ENCODE measurements around the gene CLIC4. TPM values are rescaled to one million over a fixed set of nuclear protein-coding genes. Genes with fewer than 3 reads are reported as not detected.
A peak's percentile ranks its signal among the peaks of the same experiment; 100 is the strongest.
"Not testable (repeated sequence)": the region's sequence is repeated elsewhere in the genome, so short reads cannot be mapped to it uniquely, and the experiment has no call there.

The CLIC4 gene
- total and polyA plus RNA-seq, 4 experiments from 2014 or later: 0.62 to 3.8 (median 2.4) TPM

GRCh38 chr1:24702511-24703293, 42.5 kb upstream of the CLIC4 start:
- Histone ChIP-seq H3K27ac (ENCODE audit: low read depth, low read length) (no peak overlapping the region), H3K4me1 (ENCODE audit: insufficient read depth, low read length) (peaks cover 8% of the 10 kb centered on the region), H3K4me3 (ENCODE audit: low read length in 2 of 2) (no peak overlapping the region), H3K27me3 (ENCODE audit: insufficient read depth, low read length) (no peaks in the 10 kb centered on the region), H3K9me3 (ENCODE audit: control insufficient read depth in 1 of 2, low read length in 2 of 2) (no peaks in the 10 kb centered on the region), H3K36me3 (ENCODE audit: insufficient read depth, low read length) (no peaks in the 10 kb centered on the region)
- H3K36me3 Mint-ChIP-seq: no peaks in the 10 kb centered on the region
- peaks cover 0 to 2% of the 10 kb centered on the region in 2 donors for H3K27me3 Mint-ChIP-seq
- intact Hi-C loops (cut with micrococcal nuclease): no loop called here
- ChIA-PET CTCF (ENCODE audit: partially characterized antibody) (interaction anchor here (0.6 to 1.0 kb wide), 2 partner anchors 130 to 132 kb away, joined by 3 read pairs; no protein-coding TSS in a partner anchor), POLR2A (ENCODE audit: partially characterized antibody) (no interaction called here)
- peaks cover 6 to 9% (median 7%) of the 10 kb centered on the region in 4 donors for H3K4me1 Mint-ChIP-seq
- H3K27ac Mint-ChIP-seq: no peak overlapping the region
- H3K4me3 Mint-ChIP-seq: no peak overlapping the region
- no peaks in the 10 kb centered on the region for H3K9me3 Mint-ChIP-seq
- DNase-seq: no peak

DNA sequence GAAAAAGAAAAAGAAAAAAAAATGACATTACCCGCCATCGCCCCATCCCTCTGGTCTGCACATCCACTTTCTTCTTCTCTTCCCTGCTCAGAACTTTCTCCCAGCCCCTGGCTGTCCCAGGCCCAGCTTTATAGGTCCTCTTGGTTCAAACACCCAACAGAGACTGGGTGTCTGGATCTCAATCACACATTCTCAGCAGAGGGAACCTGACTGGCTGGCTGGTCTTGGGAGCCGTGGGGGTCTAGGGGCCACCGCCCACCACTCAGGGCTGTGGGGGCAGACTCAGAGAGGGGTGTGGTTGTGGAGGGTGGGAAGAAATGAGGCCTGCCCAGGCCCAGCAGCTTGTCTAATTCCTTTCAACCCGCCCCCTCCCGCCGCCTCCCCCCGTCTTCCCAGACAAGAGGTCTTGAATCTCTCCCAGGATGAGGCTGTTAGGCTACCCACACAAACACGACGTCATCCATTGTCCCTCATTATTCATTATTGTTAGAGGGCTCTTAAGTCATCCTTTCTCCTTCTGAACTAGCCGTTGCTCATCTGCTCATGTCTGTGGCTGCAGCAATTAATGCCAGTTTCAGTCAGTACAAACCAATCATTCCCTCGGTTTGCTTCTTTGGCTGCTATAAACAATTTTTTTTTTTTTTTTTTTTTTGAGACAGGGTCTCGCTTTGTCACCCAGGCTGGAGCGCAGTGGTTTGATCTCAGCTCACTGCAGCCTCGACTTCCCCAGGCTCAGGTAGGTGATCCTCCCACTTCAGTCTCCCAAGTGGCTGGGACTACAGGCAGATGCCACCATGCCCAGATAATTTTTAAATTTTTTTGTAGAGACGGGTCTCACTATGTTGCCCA, 40.6 kb upstream of the CLIC4 start:
- H3K4me1 Mint-ChIP-seq: peaks cover 7 to 14% (median 10%) of the 10 kb centered on the region in 4 donors
- Histone ChIP-seq H3K27me3 (ENCODE audit: insufficient read depth, low read length) (no peaks in the 10 kb centered on the region), H3K36me3 (ENCODE audit: insufficient read depth, low read length) (no peaks in the 10 kb centered on the region), H3K4me3 (ENCODE audit: low read length in 2 of 2) (no peak overlapping the region), H3K4me1 (ENCODE audit: insufficient read depth, low read length) (peaks cover 10% of the 10 kb centered on the region), H3K27ac (ENCODE audit: low read depth, low read length) (no peak overlapping the region), H3K9me3 (ENCODE audit: control insufficient read depth in 1 of 2, low read length in 2 of 2) (no peaks in the 10 kb centered on the region)
- H3K27me3 Mint-ChIP-seq: peaks cover 0 to 2% of the 10 kb centered on the region in 2 donors
- no peaks in the 10 kb centered on the region for H3K36me3 Mint-ChIP-seq
- no peak for DNase-seq
- ChIA-PET POLR2A (ENCODE audit: partially characterized antibody) (interaction anchor here (0.8 to 1.4 kb wide), 2 partner anchors 8 to 80 kb away, joined by 4 to 5 read pairs; no protein-coding TSS in a partner anchor), CTCF (ENCODE audit: partially characterized antibody) (interaction anchor here (0.6 to 3.5 kb wide), 3 partner anchors 16 to 345 kb away, joined by 3 to 11 read pairs (median 3); no protein-coding TSS in a partner anchor)
- H3K27ac Mint-ChIP-seq: peak overlapping the region in 3 of 7 donors; percentile 4 to 80 (median 69)
- no peak overlapping the region for H3K4me3 Mint-ChIP-seq
- intact Hi-C loops (cut with micrococcal nuclease): no loop called here
- no peaks in the 10 kb centered on the region for H3K9me3 Mint-ChIP-seq

DNA sequence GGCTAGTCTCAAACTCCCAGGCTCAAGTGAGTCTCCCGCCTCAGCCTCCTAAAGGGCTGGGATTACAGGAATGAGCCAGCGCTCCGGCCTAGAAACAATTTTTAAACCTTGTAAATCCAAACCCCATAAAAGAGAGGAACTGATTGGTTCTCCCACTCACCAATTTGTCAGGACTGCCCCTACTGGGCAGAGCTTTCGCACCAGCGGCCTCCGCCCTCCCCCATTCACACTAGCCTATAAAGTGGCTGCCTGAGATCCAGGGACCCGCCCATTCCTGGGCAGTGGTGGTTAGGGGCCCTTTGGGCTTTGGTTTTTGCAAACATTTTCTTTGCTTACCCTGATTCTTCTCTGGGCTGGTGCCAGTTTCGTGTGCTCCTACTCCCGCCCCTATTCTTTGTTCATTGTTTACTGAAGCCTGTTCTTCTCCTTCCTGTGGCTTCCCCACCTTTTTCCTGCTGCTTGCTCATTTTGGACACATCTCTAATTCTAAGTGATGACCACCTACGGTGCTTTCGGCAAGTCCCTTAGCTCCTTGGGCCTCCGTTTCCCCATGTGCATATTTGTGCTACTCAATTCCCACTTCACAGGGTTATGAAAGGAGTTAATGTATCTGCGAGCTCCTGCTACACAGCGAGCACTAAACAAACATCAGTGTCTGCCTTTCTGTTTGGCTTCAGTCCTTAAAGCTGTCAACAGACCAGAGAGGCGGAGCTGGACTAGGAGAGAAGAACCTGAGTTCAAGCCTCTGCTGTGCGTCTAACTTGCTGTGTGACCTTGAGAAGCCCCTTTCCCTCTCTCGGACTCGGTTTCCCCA, 39.8 kb upstream of the CLIC4 start:
- Histone ChIP-seq H3K4me1 (ENCODE audit: insufficient read depth, low read length) (peaks cover 18% of the 10 kb centered on the region), H3K27me3 (ENCODE audit: insufficient read depth, low read length) (no peaks in the 10 kb centered on the region), H3K9me3 (ENCODE audit: control insufficient read depth in 1 of 2, low read length in 2 of 2) (no peaks in the 10 kb centered on the region), H3K4me3 (ENCODE audit: low read length in 2 of 2) (no peak overlapping the region), H3K36me3 (ENCODE audit: insufficient read depth, low read length) (no peaks in the 10 kb centered on the region), H3K27ac (ENCODE audit: low read depth, low read length) (no peak overlapping the region)
- Mint-ChIP-seq H3K9me3 (no peaks in the 10 kb centered on the region), H3K27ac (peak overlapping the region in 4 of 7 donors; percentile 60 to 80 (median 64)), H3K36me3 (no peaks in the 10 kb centered on the region), H3K4me1 (peaks cover 10 to 22% (median 16%) of the 10 kb centered on the region in 4 donors), H3K4me3 (peak overlapping the region in 5 of 8 donors; percentile 0 to 60 (median 7)), H3K27me3 (peaks cover 0 to 2% of the 10 kb centered on the region in 2 donors)
- POLR2A ChIA-PET (ENCODE audit: partially characterized antibody): interaction anchor here (0.8 to 1.4 kb wide), 2 partner anchors 9 to 79 kb away, joined by 4 to 5 read pairs; no protein-coding TSS in a partner anchor
- CTCF ChIA-PET (ENCODE audit: partially characterized antibody): interaction anchor here (0.6 to 3.5 kb wide), 4 partner anchors 16 to 344 kb away, joined by 3 to 11 read pairs (median 3); no protein-coding TSS in a partner anchor
- DNase-seq: peak in 4 of 5 donors; percentile 16 to 45 (median 28)
- intact Hi-C loops (cut with micrococcal nuclease): no loop called here

DNA sequence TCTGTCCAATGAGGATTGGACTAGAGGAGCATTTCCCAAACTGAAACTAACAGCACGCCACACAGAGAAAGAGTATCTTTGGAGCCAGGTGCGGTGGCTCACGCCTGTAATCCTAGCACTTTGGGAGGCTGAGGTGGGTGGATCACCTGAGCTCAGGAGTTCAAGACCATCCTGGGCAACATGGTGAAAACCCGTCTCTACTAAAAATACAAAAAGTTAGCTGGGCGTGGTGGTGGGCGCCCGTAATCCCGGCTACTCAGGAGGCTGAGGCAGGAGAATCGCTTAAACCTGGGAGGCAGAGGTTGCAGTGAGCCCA, 39.2 kb upstream of the CLIC4 start:
- H3K9me3 Mint-ChIP-seq; H3K4me3 Mint-ChIP-seq; H3K36me3 Mint-ChIP-seq; H3K9me3 ChIP-seq (ENCODE audit: control insufficient read depth in 1 of 2, low read length in 2 of 2); H3K4me3 ChIP-seq (ENCODE audit: low read length in 2 of 2); intact Hi-C loops (cut with micrococcal nuclease); H3K27ac ChIP-seq (ENCODE audit: low read depth, low read length); DNase-seq; H3K27me3 ChIP-seq (ENCODE audit: insufficient read depth, low read length); H3K36me3 ChIP-seq (ENCODE audit: insufficient read depth, low read length); H3K27me3 Mint-ChIP-seq: not testable (repeated sequence)
- peaks cover 18% of the 10 kb centered on the region for H3K4me1 ChIP-seq (ENCODE audit: insufficient read depth, low read length)
- Mint-ChIP-seq H3K27ac (peak overlapping the region in 1 of 7 donors; percentile 65), H3K4me1 (peaks cover 10 to 22% (median 16%) of the 10 kb centered on the region in 4 donors)
- POLR2A ChIA-PET (ENCODE audit: partially characterized antibody): interaction anchor here (1.4 kb wide), 1 partner anchor 10 kb away, joined by 5 read pairs; no protein-coding TSS in a partner anchor
- CTCF ChIA-PET (ENCODE audit: partially characterized antibody): interaction anchor here (1.0 to 3.5 kb wide), 2 partner anchors 17 to 125 kb away, joined by 3 to 11 read pairs; no protein-coding TSS in a partner anchor

DNA sequence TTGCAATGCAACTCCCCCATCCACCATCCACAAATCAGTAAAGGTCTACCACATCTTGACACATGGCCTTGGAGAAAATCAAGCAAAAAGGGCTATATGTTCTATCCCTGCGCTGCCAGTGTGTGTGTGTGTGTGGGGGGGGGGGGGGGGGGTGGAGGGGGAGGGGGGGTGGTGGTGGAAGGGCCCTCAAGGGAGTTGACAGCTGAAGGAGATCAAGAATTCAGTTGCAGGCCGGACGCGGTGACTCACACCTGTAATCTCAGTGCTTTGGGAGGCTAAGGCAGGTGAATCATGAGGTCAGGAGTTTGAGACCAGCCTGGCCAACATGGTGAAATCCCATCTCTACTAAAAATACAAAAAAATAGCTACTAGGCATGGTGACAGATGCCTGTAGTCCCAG, 37.6 kb upstream of the CLIC4 start:
- POLR2A ChIA-PET (ENCODE audit: partially characterized antibody): no interaction called here
- no peaks in the 10 kb centered on the region for H3K9me3 ChIP-seq (ENCODE audit: control insufficient read depth in 1 of 2, low read length in 2 of 2)
- H3K36me3 Mint-ChIP-seq: no peaks in the 10 kb centered on the region
- no peaks in the 10 kb centered on the region for H3K9me3 Mint-ChIP-seq
- intact Hi-C loops (cut with micrococcal nuclease): no loop called here
- H3K27me3 ChIP-seq (ENCODE audit: insufficient read depth, low read length): no peaks in the 10 kb centered on the region
- H3K4me3 Mint-ChIP-seq: no peak overlapping the region
- H3K27ac ChIP-seq (ENCODE audit: low read depth, low read length): no peak overlapping the region
- no peak overlapping the region for H3K27ac Mint-ChIP-seq
- H3K27me3 Mint-ChIP-seq: peaks cover 0 to 2% of the 10 kb centered on the region in 2 donors
- no peak for DNase-seq
- H3K36me3 ChIP-seq (ENCODE audit: insufficient read depth, low read length): no peaks in the 10 kb centered on the region
- peaks cover 10 to 22% (median 16%) of the 10 kb centered on the region in 4 donors for H3K4me1 Mint-ChIP-seq
- H3K4me3 ChIP-seq (ENCODE audit: low read length in 2 of 2): no peak overlapping the region
- CTCF ChIA-PET (ENCODE audit: partially characterized antibody): interaction anchor here (3.5 kb wide), 1 partner anchor 19 kb away, joined by 11 read pairs; no protein-coding TSS in a partner anchor
- peaks cover 18% of the 10 kb centered on the region for H3K4me1 ChIP-seq (ENCODE audit: insufficient read depth, low read length)

DNA sequence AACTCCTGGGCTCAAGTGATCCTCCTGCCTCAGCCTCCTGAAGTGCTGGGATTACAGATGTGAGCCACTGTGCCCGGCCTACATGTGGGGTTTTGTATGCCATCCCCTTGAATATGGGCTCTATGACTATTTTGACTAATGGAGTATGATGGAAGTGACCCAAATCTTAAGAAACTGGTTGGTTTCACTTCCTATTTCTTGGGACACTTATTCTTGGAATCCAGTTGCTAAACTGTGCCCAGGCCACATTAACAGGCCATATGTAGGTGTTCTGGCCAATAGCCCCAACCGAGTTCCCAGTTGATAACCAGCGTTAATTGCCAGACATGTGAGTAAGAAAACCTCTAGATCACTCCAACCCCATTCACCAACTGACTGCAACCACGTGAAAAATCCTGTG, 36.3 kb upstream of the CLIC4 start:
- H3K4me1 ChIP-seq (ENCODE audit: insufficient read depth, low read length): peaks cover 18% of the 10 kb centered on the region
- ChIA-PET POLR2A (ENCODE audit: partially characterized antibody) (no interaction called here), CTCF (ENCODE audit: partially characterized antibody) (no interaction called here)
- H3K4me3 ChIP-seq (ENCODE audit: low read length in 2 of 2): no peak overlapping the region
- no peaks in the 10 kb centered on the region for H3K36me3 Mint-ChIP-seq
- H3K4me3 Mint-ChIP-seq: no peak overlapping the region
- peaks cover 0 to 2% of the 10 kb centered on the region in 2 donors for H3K27me3 Mint-ChIP-seq
- intact Hi-C loops (cut with micrococcal nuclease): no loop called here
- no peak for DNase-seq
- peak overlapping the region in 2 of 7 donors; percentile 24 to 59 for H3K27ac Mint-ChIP-seq
- H3K9me3 Mint-ChIP-seq: no peaks in the 10 kb centered on the region
- H3K9me3 ChIP-seq (ENCODE audit: control insufficient read depth in 1 of 2, low read length in 2 of 2): no peaks in the 10 kb centered on the region
- H3K27ac ChIP-seq (ENCODE audit: low read depth, low read length): no peak overlapping the region
- H3K36me3 ChIP-seq (ENCODE audit: insufficient read depth, low read length): no peaks in the 10 kb centered on the region
- H3K27me3 ChIP-seq (ENCODE audit: insufficient read depth, low read length): no peaks in the 10 kb centered on the region
- peaks cover 10 to 22% (median 16%) of the 10 kb centered on the region in 4 donors for H3K4me1 Mint-ChIP-seq

Data from CD4-positive, alpha-beta memory T cell (primary cell).